Right lobe of liver (tissue), 4 donors: Measurements from ENCODE around the gene NTHL1.

Source experiments
- POLR2A ChIP-seq: fragments of 450-650 bp; IDR thresholded peaks from one replicate; pipeline ENCODE4 v1.6.1; 2017; ENCODE audit warnings: antibody characterized with exemption, mild to moderate bottlenecking
- TF ChIP-seq, protein P1 (sequence below), 4 donors: fragments of 200-600 bp in 3 of 4; fragments of 450-650 bp in 1 of 4; IDR thresholded peaks; one replicate each; pipeline versions ENCODE4 v1.5.1 to v1.8.0; 2016 to 2022; ENCODE audit warnings: antibody characterized with exemption in 4 of 4, mild to moderate bottlenecking in 2 of 4
- donor health status: DM: no; HTN: no; CAD: no.
- donor health status: DM: no; HTN: no; CAD: no.
- donor health status: DM: no; HTN: yes; CAD: no.

DNA sequence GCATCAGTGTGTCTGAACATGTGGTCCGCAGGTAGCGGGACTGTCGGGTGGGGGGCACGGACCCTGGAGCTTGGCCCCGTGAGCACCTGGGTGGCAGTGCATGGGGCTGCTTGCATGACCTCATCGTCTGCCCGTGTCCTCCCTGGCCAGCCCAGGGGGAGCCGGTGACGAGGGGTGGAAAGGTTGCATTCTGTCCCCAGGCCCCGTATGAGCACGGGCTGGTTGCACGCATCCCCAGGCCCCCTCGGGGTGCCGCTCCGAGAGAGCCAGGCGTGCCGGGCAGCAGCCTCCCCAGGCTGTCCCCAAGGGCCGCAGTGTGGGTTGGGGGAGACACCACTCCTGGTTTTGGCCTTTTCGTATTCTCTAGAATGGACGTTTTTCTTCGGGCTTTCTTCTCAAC is 30.1 kb upstream of the NTHL1 start:
- TF ChIP-seq, protein P1, sequence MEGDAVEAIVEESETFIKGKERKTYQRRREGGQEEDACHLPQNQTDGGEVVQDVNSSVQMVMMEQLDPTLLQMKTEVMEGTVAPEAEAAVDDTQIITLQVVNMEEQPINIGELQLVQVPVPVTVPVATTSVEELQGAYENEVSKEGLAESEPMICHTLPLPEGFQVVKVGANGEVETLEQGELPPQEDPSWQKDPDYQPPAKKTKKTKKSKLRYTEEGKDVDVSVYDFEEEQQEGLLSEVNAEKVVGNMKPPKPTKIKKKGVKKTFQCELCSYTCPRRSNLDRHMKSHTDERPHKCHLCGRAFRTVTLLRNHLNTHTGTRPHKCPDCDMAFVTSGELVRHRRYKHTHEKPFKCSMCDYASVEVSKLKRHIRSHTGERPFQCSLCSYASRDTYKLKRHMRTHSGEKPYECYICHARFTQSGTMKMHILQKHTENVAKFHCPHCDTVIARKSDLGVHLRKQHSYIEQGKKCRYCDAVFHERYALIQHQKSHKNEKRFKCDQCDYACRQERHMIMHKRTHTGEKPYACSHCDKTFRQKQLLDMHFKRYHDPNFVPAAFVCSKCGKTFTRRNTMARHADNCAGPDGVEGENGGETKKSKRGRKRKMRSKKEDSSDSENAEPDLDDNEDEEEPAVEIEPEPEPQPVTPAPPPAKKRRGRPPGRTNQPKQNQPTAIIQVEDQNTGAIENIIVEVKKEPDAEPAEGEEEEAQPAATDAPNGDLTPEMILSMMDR (IDR thresholded peaks at IDR 0.05): no peak
- TF ChIP-seq POLR2A: no peak
